Trophoblast cell (in vitro differentiated cells and primary cell): ENCODE results near the gene FNDC11.

ENCODE experiments used
- DNase-seq, 2 donors: peaks; one replicate each; pipeline ENCODE4 v3.0.0-alpha.2; 2016
- H2AFZ ChIP-seq: 2 replicates; pipeline ENCODE4 v1.6.1; 2013; ENCODE audit warnings: low read length, moderate library complexity, mild to moderate bottlenecking; ENCODE audit not compliant: insufficient read depth, poor library complexity
- H2AK5ac ChIP-seq: 2 replicates; pipeline ENCODE4 v1.6.1; 2013; ENCODE audit warnings: mild to moderate bottlenecking, low read length
- H2BK120ac ChIP-seq: 2 replicates; pipeline ENCODE4 v1.6.1; 2013; ENCODE audit warnings: low read length, mild to moderate bottlenecking, moderate library complexity; ENCODE audit not compliant: insufficient read depth, poor library complexity
- H2BK12ac ChIP-seq: 2 replicates; pipeline ENCODE4 v1.6.1; 2013; ENCODE audit warnings: mild to moderate bottlenecking, low read length, moderate library complexity
- H2BK5ac ChIP-seq: 2 replicates; pipeline ENCODE4 v1.6.1; 2013; ENCODE audit warnings: low read length, low read depth, moderate library complexity, mild to moderate bottlenecking; ENCODE audit not compliant: poor library complexity
- H3K14ac ChIP-seq: 2 replicates; pipeline ENCODE4 v1.6.1; 2013; ENCODE audit warnings: mild to moderate bottlenecking, low read length
- H3K18ac ChIP-seq: 2 replicates; pipeline ENCODE4 v1.6.1; 2013; ENCODE audit warnings: mild to moderate bottlenecking, low read length
- H3K23ac ChIP-seq: 2 replicates; pipeline ENCODE4 v1.6.1; 2013; ENCODE audit warnings: low read length
- H3K27ac ChIP-seq: 2 replicates; pipeline ENCODE4 v1.5.1; 2013; ENCODE audit warnings: low read depth, mild to moderate bottlenecking, inconsistent platforms, low read length, moderate library complexity
- H3K27me3 ChIP-seq: 2 replicates; pipeline ENCODE4 v1.6.1; 2013; ENCODE audit warnings: inconsistent platforms, mild to moderate bottlenecking, low read length, moderate library complexity; ENCODE audit not compliant: insufficient read depth
- H3K36me3 ChIP-seq, 2 experiments: 1 replicate in 1 of 2; 2 replicates in 1 of 2; pipeline ENCODE4 v1.6.1; 2013; ENCODE audit warnings: low read length in 2 of 2, mild to moderate bottlenecking in 2 of 2, moderate library complexity in 1 of 2; ENCODE audit not compliant: insufficient read depth in 2 of 2, control insufficient read depth in 1 of 2
- H3K4ac ChIP-seq: 2 replicates; pipeline ENCODE4 v1.6.1; 2013; ENCODE audit warnings: low read depth, mild to moderate bottlenecking, low read length, moderate library complexity
- H3K4me1 ChIP-seq, 2 experiments: 1 replicate in 1 of 2; 2 replicates in 1 of 2; pipeline ENCODE4 v1.6.1; 2013; ENCODE audit warnings: low read length in 2 of 2, mild to moderate bottlenecking in 2 of 2, moderate library complexity in 1 of 2; ENCODE audit not compliant: insufficient read depth in 2 of 2, control insufficient read depth in 1 of 2
- H3K4me2 ChIP-seq: 2 replicates; pipeline ENCODE4 v1.6.1; 2013; ENCODE audit warnings: inconsistent platforms, mild to moderate bottlenecking, low read length, moderate library complexity
- H3K4me3 ChIP-seq: 2 replicates; pipeline ENCODE4 v1.5.1; 2013; ENCODE audit warnings: mild to moderate bottlenecking, low read depth, low read length, inconsistent platforms
- H3K79me1 ChIP-seq: one replicate; pipeline ENCODE4 v1.6.1; 2013; ENCODE audit warnings: low read length
- H3K79me2 ChIP-seq: 2 replicates; pipeline ENCODE4 v1.6.1; 2013; ENCODE audit warnings: low read length, mild to moderate bottlenecking; ENCODE audit not compliant: control insufficient read depth, insufficient read depth, poor library complexity
- H3K9ac ChIP-seq: 2 replicates; pipeline ENCODE4 v1.6.1; 2013; ENCODE audit warnings: mild to moderate bottlenecking, low read length
- H3K9me3 ChIP-seq: 2 replicates; pipeline ENCODE4 v1.6.1; 2013; ENCODE audit warnings: low read depth, mild to moderate bottlenecking, control low read depth, inconsistent platforms, low read length; ENCODE audit not compliant: insufficient read depth
- H4K12ac ChIP-seq: 2 replicates; pipeline ENCODE4 v1.6.1; 2013; ENCODE audit warnings: low read depth, mild to moderate bottlenecking, low read length, moderate library complexity
- H4K8ac ChIP-seq: 2 replicates; pipeline ENCODE4 v1.6.1; 2013; ENCODE audit warnings: low read depth, mild to moderate bottlenecking, low read length, moderate library complexity
- H4K91ac ChIP-seq: one replicate; pipeline ENCODE4 v1.6.1; 2013; ENCODE audit warnings: low read depth, mild to moderate bottlenecking, low read length, moderate library complexity
- WGBS: extraction: QIAGEN DNeasy Blood & Tissue Kit; methylation state at CpG from one replicate; pipeline ENCODE4 v1.1.7; 2013; ENCODE audit warnings: missing lambda C conversion rate; ENCODE audit not compliant: insufficient read length, insufficient coverage; ENCODE audit errors: extremely low coverage; 5-methylcytosine and 5-hydroxymethylcytosine counted together

Gene FNDC11

DNA sequence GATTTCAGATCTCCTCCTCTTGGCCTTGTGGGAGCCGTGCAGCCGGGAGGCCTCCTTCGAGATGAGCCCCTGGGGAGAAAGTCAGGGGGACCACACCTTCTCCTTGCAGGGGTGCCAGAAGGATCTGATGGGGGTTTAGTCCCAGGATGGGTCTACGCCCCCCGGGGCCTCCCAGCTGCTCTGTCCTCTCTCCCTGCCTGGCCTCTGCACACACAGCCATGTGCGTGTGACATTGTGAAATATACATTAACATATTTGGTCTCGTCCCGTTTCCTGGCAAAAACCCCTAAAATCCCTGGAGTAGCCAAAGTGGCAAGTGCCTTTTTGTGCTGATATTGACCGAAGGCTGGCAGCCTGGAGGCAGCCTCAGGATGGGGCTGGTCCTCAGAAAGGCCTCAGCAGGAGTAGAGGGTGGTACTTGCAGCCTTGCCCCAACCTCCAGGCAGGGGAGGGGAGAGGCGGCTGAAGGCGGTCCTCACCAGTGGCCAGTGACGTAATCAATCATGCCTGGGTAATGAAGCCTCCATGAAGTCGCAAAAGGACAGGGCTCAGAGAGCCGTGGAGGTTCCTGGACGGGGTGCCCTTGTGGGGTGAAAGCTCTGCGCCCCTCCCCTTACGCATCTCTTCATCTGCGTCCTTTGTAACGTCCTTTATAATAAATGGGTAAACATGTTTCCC, 25.2 kb downstream of the FNDC11 start:
- Histone ChIP-seq H3K4me2 (no peak overlapping the region), H2BK5ac (no peak overlapping the region), H3K23ac (no peak overlapping the region), H3K4me3 (no peak overlapping the region), H2AK5ac (no peak overlapping the region), H4K12ac (no peak overlapping the region), H3K4me1 (peaks cover 3 to 5% of the 10 kb centered on the region in 2 experiments), H3K9me3 (no peaks in the 10 kb centered on the region), H3K27ac (no peak overlapping the region), H2BK12ac (no peak overlapping the region), H3K4ac (no peak overlapping the region), H3K14ac (no peak overlapping the region), H4K91ac (no peak overlapping the region), H3K18ac (no peak overlapping the region), H2AFZ (no peak overlapping the region), H3K9ac (no peak overlapping the region), H3K79me1 (peaks cover 5% of the 10 kb centered on the region), H3K79me2 (peaks cover 2% of the 10 kb centered on the region), H3K36me3 (no peaks in the 10 kb centered on the region), H4K8ac (no peak overlapping the region), H3K27me3 (no peaks in the 10 kb centered on the region), H2BK120ac (no peak overlapping the region)
- whole genome bisulfite sequencing, result no CpG with 5 or more reads among the region's 19 CpGs
- DNase-seq, result no peak

DNA sequence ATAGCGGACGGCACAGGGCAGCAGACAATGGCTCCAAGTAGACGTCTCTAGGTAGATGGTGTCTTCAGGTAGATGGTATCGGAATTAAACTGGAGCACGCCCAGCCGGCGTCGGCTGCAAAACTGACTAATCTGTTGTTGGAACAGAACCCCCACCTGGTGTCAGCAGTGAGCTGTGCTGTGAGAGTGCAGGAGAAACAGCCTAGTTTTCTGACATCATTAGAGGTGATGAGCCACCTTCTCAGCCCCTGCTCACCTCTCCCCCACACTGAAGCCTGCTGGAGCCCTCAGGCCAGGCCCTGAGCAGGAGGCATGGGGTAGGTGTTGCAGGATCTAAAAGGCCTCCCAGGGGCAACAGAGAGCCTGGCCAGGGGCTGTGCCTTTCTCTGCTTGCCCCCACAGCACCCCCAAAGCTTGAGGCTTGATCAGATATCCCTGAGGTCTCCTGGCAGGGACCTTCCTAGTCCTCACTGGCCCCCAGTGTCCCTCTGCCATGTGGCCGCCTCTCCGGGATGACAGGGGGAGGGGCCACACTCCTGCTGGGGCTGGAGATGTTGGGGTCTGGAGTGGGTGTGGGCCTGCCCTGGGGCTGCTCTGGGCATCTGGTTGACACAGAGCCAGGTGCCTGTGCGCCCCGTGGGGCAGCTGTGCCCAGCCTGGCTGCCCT, 27.0 kb downstream of the FNDC11 start:
- H2AK5ac ChIP-seq, result no peak overlapping the region
- no peak overlapping the region for H3K4ac ChIP-seq
- no peak overlapping the region for H2BK12ac ChIP-seq
- H3K18ac ChIP-seq, result no peak overlapping the region
- H4K12ac ChIP-seq, result no peak overlapping the region
- H3K4me3 ChIP-seq, result no peak overlapping the region
- H3K79me2 ChIP-seq, result no peaks in the 10 kb centered on the region
- H3K9ac ChIP-seq, result no peak overlapping the region
- H2AFZ ChIP-seq, result no peak overlapping the region
- H3K27me3 ChIP-seq, result no peaks in the 10 kb centered on the region
- H3K79me1 ChIP-seq, result no peaks in the 10 kb centered on the region
- H3K9me3 ChIP-seq, result no peaks in the 10 kb centered on the region
- H3K4me1 ChIP-seq, result no peaks in the 10 kb centered on the region
- H4K8ac ChIP-seq, result no peak overlapping the region
- H4K91ac ChIP-seq, result no peak overlapping the region
- H2BK120ac ChIP-seq, result no peak overlapping the region
- H3K4me2 ChIP-seq, result no peak overlapping the region
- H2BK5ac ChIP-seq, result no peak overlapping the region
- no peaks in the 10 kb centered on the region for H3K36me3 ChIP-seq
- no CpG with 5 or more reads among the region's 12 CpGs for WGBS
- H3K23ac ChIP-seq, result no peak overlapping the region
- no peak overlapping the region for H3K27ac ChIP-seq
- H3K14ac ChIP-seq, result no peak overlapping the region
- DNase-seq, result peak; percentile 78 to 81

DNA sequence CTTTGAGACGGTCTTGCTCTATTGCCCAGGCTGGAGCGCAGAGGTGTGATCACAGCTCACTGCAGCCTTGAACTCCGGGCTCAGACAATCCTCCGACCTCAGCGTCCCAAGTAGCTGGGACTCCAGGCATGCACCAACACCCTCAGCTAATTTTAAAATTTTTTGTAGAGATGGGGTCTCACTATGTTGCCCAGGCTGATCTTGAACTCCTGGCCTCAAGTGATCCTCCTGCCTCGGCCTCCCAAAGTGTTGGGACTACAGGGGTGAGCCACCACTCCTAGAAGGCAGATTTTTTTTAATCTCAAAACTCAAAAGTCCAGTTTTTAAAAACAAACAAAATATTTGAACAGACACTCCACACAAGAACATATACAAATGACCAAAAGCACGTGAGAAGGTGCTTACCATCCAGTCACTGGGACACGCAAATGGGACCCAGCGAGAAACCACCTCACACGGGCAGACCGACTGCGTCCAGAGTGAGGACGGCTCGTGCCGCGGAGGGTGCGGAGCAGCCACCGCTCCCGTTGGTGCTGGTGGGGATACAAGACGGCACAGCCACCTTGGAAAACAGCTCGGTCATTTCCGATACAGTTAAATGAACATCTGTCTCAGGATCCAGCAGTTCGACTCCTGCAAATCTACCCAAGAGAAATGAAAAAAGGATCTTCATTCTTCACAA, 28.6 kb downstream of the FNDC11 start:
- Histone ChIP-seq H3K14ac (no peak overlapping the region), H3K36me3 (peaks cover 4 to 7% of the 10 kb centered on the region in 2 experiments), H3K79me1 (no peaks in the 10 kb centered on the region), H4K91ac (no peak overlapping the region), H2BK12ac (no peak overlapping the region), H3K4me2 (no peak overlapping the region), H2AFZ (no peak overlapping the region), H3K4me3 (no peak overlapping the region), H2BK5ac (no peak overlapping the region), H3K27me3 (no peaks in the 10 kb centered on the region), H2AK5ac (no peak overlapping the region), H4K12ac (no peak overlapping the region), H3K23ac (no peak overlapping the region), H4K8ac (no peak overlapping the region), H3K27ac (no peak overlapping the region), H3K9ac (no peak overlapping the region), H3K79me2 (no peaks in the 10 kb centered on the region), H3K4ac (no peak overlapping the region), H3K18ac (no peak overlapping the region), H3K4me1 (no peaks in the 10 kb centered on the region), H2BK120ac (no peak overlapping the region), H3K9me3 (no peaks in the 10 kb centered on the region)
- DNase-seq, result no peak
- no CpG with 5 or more reads among the region's 23 CpGs for WGBS

DNA sequence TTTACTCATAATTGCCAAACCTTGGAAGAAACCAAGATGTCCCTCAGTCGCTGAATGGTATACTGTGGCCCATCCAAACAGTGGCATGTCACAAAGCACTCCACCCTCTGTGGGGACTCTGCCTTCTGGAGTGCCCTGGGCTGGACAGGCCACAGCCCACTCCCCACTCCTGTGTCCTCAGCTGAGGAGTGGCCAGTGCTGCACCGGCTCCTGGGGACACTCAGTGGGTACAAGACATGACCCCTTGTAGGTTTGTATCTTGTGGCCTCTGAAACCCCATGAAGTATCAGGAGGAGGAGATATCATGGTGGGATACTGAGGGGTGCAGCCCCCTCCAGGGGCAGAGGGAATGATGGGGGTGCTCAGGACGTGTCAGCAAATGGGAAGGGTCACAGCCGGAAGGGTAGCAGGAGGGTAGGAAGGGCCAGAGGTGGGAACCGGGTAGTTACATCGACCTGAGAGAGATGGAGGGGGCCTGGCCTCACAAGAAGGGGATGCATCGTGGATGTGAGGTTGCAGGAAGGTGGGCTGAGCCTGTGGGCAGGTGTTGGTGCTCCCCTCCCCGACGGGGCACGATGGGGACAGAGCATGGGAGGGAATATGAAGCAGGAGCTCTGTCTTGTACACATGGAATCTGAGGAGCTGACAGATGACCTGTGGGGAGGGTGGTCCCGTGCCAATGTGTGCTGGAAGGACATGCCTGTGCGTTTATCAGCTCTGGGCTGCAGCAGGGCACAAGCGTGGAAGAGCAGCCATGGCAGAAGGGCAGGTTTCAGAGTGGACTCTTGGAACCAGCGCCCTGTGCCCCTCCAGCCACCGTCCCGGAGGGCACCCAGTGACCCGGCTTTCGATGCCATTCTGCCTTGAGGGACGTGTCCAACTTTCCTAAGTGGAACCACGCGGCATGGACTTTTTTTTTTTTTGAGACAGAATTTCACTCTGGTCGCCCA, 31.9 kb downstream of the FNDC11 start:
- Histone ChIP-seq H3K27ac (no peak overlapping the region), H2AFZ (no peak overlapping the region), H3K79me1 (no peaks in the 10 kb centered on the region), H4K8ac (no peak overlapping the region), H3K23ac (no peak overlapping the region), H2BK5ac (no peak overlapping the region), H3K4ac (no peak overlapping the region), H3K4me2 (no peak overlapping the region), H2BK12ac (no peak overlapping the region), H3K36me3 (peaks cover 32 to 33% of the 10 kb centered on the region in 2 experiments), H3K9ac (peak overlapping the region; percentile 38), H3K4me1 (no peaks in the 10 kb centered on the region), H3K18ac (no peak overlapping the region), H3K79me2 (no peaks in the 10 kb centered on the region), H3K27me3 (no peaks in the 10 kb centered on the region), H4K12ac (no peak overlapping the region), H3K4me3 (no peak overlapping the region), H4K91ac (no peak overlapping the region), H2AK5ac (no peak overlapping the region), H3K9me3 (no peaks in the 10 kb centered on the region), H2BK120ac (no peak overlapping the region), H3K14ac (no peak overlapping the region)
- WGBS, result no CpG with 5 or more reads among the region's 22 CpGs
- no peak for DNase-seq
